ENCODE data around the gene XXYLT1.

Gene XXYLT1

GRCh38 chr3:195059471-195060216 is 211.3 kb downstream of the XXYLT1 start:
- Histone ChIP-seq H3K4me1 (ENCODE audit: control insufficient read depth, insufficient read depth, low read length) (no peaks in the 10 kb centered on the region), H3K27ac (ENCODE audit: extremely low read depth, low read depth, low read length) (no peak overlapping the region), H3K4me3 (ENCODE audit: low read depth, low read length) (no peak overlapping the region), H3K9me3 (ENCODE audit: control insufficient read depth, insufficient read depth, low read depth, low read length) (no peaks in the 10 kb centered on the region), H3K36me3 (ENCODE audit: control insufficient read depth in 2 of 2, insufficient read depth in 1 of 2, low read length in 2 of 2) (no peaks in the 10 kb centered on the region)
- POLR2A ChIA-PET: no interaction called here
- CTCF ChIA-PET: interaction anchor here (0.6 kb wide), 1 partner anchor 494 kb away, joined by 4 read pairs; no protein-coding TSS in a partner anchor
- 0 out of 2 replicates have a peak, but pooled peaks have one; percentile 13 for TF ChIP-seq ZNF341 (tag by site-specific recombination; IDR thresholded peaks at IDR 0.05; ENCODE audit: low read depth)
- TF ChIP-seq ZNF658 (tag by site-specific recombination; IDR thresholded peaks at IDR 0.05): no peak

GRCh38 chr3:195059006-195059350 is 212.0 kb downstream of the XXYLT1 start:
- Histone ChIP-seq H3K9me3 (ENCODE audit: control insufficient read depth, insufficient read depth, low read depth, low read length) (no peaks in the 10 kb centered on the region), H3K4me1 (ENCODE audit: control insufficient read depth, insufficient read depth, low read length) (no peaks in the 10 kb centered on the region), H3K4me3 (ENCODE audit: low read depth, low read length) (no peak overlapping the region), H3K36me3 (ENCODE audit: control insufficient read depth in 2 of 2, insufficient read depth in 1 of 2, low read length in 2 of 2) (no peaks in the 10 kb centered on the region), H3K27ac (ENCODE audit: extremely low read depth, low read depth, low read length) (no peak overlapping the region)
- TF ChIP-seq ZNF677 (tag by site-specific recombination; IDR thresholded peaks at IDR 0.05) (no peak), ZNF501 (tag by site-specific recombination; IDR thresholded peaks at IDR 0.05) (no peak), ZFHX2 (tag by site-specific recombination; conservative IDR thresholded peaks at IDR 0.05) (0 out of 2 replicates have a peak, but pooled peaks have one; percentile 8), ZNF555 (tag by site-specific recombination; conservative IDR thresholded peaks at IDR 0.05) (no peak)
- ChIA-PET POLR2A (no interaction called here), CTCF (interaction anchor here (0.6 to 0.7 kb wide), 2 partner anchors 376 to 494 kb away, joined by 3 to 4 read pairs; no protein-coding TSS in a partner anchor)

GRCh38 chr3:195058336-195059005 is 212.5 kb downstream of the XXYLT1 start:
- H3K36me3 ChIP-seq (ENCODE audit: control insufficient read depth in 2 of 2, insufficient read depth in 1 of 2, low read length in 2 of 2): no peaks in the 10 kb centered on the region
- no peak overlapping the region for H3K4me3 ChIP-seq (ENCODE audit: low read depth, low read length)
- no peaks in the 10 kb centered on the region for H3K4me1 ChIP-seq (ENCODE audit: control insufficient read depth, insufficient read depth, low read length)
- POLR2A ChIA-PET: interaction anchor here (0.7 kb wide), 1 partner anchor 1474 kb away, joined by 6 read pairs; no protein-coding TSS in a partner anchor
- H3K27ac ChIP-seq (ENCODE audit: extremely low read depth, low read depth, low read length): no peak overlapping the region
- no peaks in the 10 kb centered on the region for H3K9me3 ChIP-seq (ENCODE audit: control insufficient read depth, insufficient read depth, low read depth, low read length)
- CTCF ChIA-PET: interaction anchor here (0.6 to 0.7 kb wide), 3 partner anchors 373 to 495 kb away, joined by 3 to 4 read pairs (median 3); partner anchors contain the start of gene FAM43A
- TF ChIP-seq ZFP37 (tag by site-specific recombination; IDR thresholded peaks at IDR 0.05): no peak
- TF ChIP-seq ZNF221 (tag by site-specific recombination; IDR thresholded peaks at IDR 0.05; ENCODE audit: borderline replicate concordance): no peak
- no peak for TF ChIP-seq ZSCAN4 (tag by site-specific recombination; IDR thresholded peaks at IDR 0.05)
- TF ChIP-seq ZNF670 (tag by site-specific recombination; IDR thresholded peaks at IDR 0.05; ENCODE audit: low read depth): no peak
- TF ChIP-seq ZNF2 (tag by site-specific recombination; IDR thresholded peaks at IDR 0.05): no peak
- TF ChIP-seq ZNF513 (tag by site-specific recombination; IDR thresholded peaks at IDR 0.05): no peak
- TF ChIP-seq OVOL3 (tag by site-specific recombination; IDR thresholded peaks at IDR 0.05): no peak
- TF ChIP-seq ZBTB49 (tag by site-specific recombination; IDR thresholded peaks at IDR 0.05; ENCODE audit: low read depth): no peak
- no peak for TF ChIP-seq HIC1 (tag by site-specific recombination; IDR thresholded peaks at IDR 0.05)
- TF ChIP-seq PRDM1 (tag by site-specific recombination; IDR thresholded peaks at IDR 0.05): no peak

All from HEK293 (cell line).